ENCODE data around the gene ALLC.
"Not testable (repeated sequence)": the region's sequence is repeated elsewhere in the genome, so short reads cannot be mapped to it uniquely, and the experiment has no call there.

- not testable (repeated sequence) for TF ChIP-seq EZH2 (IDR thresholded peaks at IDR 0.05; ENCODE audit: insufficient read depth, poor library complexity, severe bottlenecking); EZH2phosphoT487 (IDR thresholded peaks at IDR 0.05; ENCODE audit: insufficient read depth, low read depth)
Measured at GRCh38 chr2:3609279-3609673, 48.7 kb upstream of the ALLC start.
